ENCODE data around the gene NRP2. TPM values are rescaled to one million over a fixed set of nuclear protein-coding genes. Genes with fewer than 3 reads are reported as not detected.

NRP2 gene
- total RNA-seq, 1 donor: 11.2 TPM

GRCh38 chr2:205657579-205657978, 24.7 kb upstream of the NRP2 start:
- no peak for TF ChIP-seq CTCF (IDR thresholded peaks at IDR 0.05; ENCODE audit: insufficient read depth, low read length)
- DNase-seq (ENCODE audit: low read depth): peak; percentile 96
- no peak overlapping the region for H3K4me3 ChIP-seq (ENCODE audit: low read depth, low read length)

GRCh38 chr2:205658068-205658467, 24.2 kb upstream of the NRP2 start:
- H3K4me3 ChIP-seq (ENCODE audit: low read depth, low read length): no peak overlapping the region
- DNase-seq (ENCODE audit: low read depth): no peak
- no peak for TF ChIP-seq CTCF (IDR thresholded peaks at IDR 0.05; ENCODE audit: insufficient read depth, low read length)

- no peak for DNase-seq (ENCODE audit: low read depth)
- TF ChIP-seq CTCF (IDR thresholded peaks at IDR 0.05; ENCODE audit: insufficient read depth, low read length): no peak
- no peak overlapping the region for H3K4me3 ChIP-seq (ENCODE audit: low read depth, low read length)
Measured at GRCh38 chr2:205658572-205658971, 23.7 kb upstream of the NRP2 start.

GRCh38 chr2:205659922-205660321, 22.4 kb upstream of the NRP2 start:
- no peak overlapping the region for H3K4me3 ChIP-seq (ENCODE audit: low read depth, low read length)
- no peak for DNase-seq (ENCODE audit: low read depth)
- TF ChIP-seq CTCF (IDR thresholded peaks at IDR 0.05; ENCODE audit: insufficient read depth, low read length): no peak

GRCh38 chr2:205660521-205661124, 21.7 kb upstream of the NRP2 start:
- H3K4me3 ChIP-seq (ENCODE audit: low read depth, low read length): no peak overlapping the region
- TF ChIP-seq CTCF (IDR thresholded peaks at IDR 0.05; ENCODE audit: insufficient read depth, low read length): no peak
- DNase-seq (ENCODE audit: low read depth): peak; percentile 94

GRCh38 chr2:205661281-205661680, 21.0 kb upstream of the NRP2 start:
- no peak for DNase-seq (ENCODE audit: low read depth)
- no peak overlapping the region for H3K4me3 ChIP-seq (ENCODE audit: low read depth, low read length)
- TF ChIP-seq CTCF (IDR thresholded peaks at IDR 0.05; ENCODE audit: insufficient read depth, low read length): no peak

Measured in fibroblast of the aortic adventitia (primary cell).